MV-4-11 (cell line): ENCODE results near the gene CLASP1.
"Not testable (repeated sequence)": the region's sequence is repeated elsewhere in the genome, so short reads cannot be mapped to it uniquely, and the experiment has no call there.

Source experiments
- DNase-seq: peaks from one replicate; lab custom pipeline; 2025; lab: John Stamatoyannopoulos, UW

CLASP1 gene

DNA sequence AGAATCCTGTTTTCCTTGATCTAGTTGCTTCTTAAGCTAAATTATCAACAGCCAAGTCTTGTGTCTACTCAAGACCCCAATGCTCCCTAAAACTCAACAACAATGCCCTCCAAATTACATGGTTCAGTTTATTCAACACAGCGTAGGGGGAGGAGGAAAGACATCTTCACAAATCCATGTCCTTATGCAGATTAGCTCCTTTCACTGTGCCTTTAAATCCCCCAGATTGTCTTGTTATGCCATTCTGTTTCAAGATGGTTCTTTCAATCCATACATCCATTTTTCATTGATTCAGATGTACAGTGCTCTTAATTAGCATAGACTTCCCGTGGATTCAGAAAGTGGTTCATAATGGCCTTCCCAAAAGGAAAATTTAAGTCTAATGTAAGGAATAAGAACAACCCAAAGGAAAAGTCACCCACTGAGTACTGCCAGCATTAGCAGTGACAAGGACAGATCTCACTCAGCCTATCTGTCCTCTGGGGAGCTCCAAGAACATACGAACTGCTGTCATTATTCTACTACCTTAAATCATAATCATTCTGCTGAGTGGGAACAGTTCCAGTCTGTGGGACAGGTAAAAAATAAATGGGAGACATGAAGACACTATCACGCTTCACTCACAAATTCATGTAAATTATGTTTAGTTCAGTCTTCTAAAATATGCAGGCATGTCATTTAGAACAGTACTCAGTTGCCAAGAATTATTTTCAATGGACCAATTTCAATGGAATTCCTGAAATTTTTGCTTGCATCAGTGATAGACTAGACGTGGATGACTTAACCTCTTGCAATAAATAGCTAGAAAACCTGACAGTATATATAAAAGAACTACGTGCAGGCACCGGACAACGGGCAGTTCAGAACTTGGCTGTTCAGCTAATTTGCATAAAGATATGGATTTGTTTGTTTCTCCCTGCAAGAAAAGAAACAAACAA is 177.5 kb downstream of the CLASP1 start:
- DNase-seq = no peak

DNA sequence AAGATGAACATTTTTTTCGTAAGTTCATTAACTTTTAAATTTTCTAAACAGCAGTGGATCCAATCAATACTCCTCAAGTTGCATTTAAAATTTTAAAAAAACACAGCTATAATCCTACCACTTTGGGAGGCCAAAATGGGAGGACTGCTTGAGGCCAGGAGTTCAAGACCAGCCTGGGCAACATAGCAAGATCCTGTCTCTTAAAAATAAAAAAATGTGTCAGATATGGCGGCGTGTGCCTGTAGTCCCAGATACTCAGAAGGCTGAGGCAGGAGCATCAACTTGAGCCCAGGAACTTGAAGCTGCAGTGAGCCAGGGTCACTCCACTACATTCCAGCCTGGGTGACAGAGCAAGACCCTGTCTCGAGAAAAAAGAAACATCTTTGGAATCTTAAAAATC is 178.3 kb downstream of the CLASP1 start:
- no peak for DNase-seq

GRCh38 chr2:121469356-121469755 is 179.9 kb downstream of the CLASP1 start:
- no peak for DNase-seq

- DNase-seq = no peak
These were observed 180.3 kb downstream of the CLASP1 start for GRCh38 chr2:121468936-121469335.

DNA sequence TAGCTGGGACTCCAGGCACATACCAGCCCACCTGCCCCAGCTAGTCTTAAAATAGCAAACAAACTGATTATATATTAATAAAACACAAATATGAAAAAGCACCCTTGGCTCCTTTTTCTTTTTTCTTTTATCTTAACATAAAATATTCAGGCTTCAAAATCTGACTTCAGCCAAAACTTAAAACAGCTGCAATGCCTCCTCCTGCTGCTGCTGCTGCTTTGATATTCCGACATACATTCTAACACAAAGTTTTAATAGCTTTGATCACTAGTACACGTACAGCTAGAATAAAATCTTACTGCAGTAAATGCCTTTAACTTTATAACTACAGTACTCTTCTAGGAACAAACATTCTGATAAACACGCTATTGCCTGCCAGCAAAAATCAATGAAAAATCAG is 190.0 kb downstream of the CLASP1 start:
- DNase-seq = no peak

DNA sequence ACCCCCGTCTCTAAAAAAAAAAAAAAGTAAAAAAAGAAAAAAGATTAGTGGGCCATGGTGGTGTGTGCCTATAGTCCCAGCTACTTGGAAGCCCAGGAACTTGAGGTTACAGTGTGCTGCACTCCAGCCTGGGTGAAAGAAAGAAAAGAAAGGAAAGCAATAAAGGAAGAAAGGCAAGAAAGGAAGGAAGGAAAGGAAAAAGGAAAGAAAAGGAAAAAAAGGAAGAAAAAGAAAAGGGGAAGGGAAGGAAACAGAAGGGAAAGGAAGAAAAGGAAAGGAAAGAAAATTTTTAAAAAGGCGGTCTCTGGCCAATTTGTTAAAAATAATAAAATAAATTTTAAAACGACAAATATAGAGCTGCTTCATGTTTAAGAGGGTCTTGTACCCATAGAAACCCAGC is 192.9 kb downstream of the CLASP1 start:
- no peak for DNase-seq

DNA sequence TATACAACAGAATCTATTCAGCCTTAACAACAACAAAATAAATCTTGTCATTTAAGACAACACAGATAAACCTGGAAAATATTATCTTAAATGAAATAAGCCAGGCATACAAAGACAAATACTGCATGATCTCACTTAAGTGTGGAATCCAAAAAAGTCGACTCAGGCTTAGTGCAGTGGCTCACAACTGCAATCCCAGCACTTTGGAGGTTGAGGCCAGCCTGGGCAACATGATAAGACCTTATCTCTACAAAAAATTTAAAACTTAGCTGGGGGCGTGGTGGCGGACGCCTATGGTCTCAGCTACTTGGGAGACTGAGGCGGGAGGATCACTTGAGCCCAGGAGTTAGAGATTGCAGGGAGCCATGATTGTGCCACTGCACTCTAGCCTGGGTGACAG is 193.8 kb downstream of the CLASP1 start:
- DNase-seq = no peak

DNA sequence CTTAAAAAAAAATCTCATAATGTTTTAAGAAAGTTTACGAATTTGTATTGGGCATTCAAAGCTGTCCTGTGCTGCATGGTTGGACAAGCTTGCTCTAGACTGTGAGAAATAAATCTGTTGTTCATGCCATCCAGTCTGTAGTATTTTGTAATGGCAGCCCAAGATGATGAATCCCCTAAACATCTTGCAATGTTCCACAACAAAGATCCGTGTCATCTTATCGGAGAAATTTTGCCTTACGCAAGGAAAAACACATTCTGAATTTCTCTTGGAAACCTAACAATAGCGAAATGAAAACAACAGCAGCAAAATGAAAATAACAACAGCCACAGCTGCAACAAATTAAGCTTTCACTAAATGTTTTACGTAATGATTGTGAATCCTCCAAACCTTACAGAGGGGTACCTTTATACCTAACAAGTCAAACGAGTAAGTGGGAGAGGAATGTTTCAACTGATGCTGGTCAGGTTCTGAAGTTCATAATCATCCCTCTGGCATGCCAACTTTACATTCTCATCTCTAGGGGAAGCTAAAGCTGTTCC is 194.6 kb downstream of the CLASP1 start:
- DNase-seq = no peak

- no peak for DNase-seq
These were observed 197.9 kb downstream of the CLASP1 start for GRCh38 chr2:121451398-121451797.

GRCh38 chr2:121450301-121450700 is 199.0 kb downstream of the CLASP1 start:
- DNase-seq = no peak

DNA sequence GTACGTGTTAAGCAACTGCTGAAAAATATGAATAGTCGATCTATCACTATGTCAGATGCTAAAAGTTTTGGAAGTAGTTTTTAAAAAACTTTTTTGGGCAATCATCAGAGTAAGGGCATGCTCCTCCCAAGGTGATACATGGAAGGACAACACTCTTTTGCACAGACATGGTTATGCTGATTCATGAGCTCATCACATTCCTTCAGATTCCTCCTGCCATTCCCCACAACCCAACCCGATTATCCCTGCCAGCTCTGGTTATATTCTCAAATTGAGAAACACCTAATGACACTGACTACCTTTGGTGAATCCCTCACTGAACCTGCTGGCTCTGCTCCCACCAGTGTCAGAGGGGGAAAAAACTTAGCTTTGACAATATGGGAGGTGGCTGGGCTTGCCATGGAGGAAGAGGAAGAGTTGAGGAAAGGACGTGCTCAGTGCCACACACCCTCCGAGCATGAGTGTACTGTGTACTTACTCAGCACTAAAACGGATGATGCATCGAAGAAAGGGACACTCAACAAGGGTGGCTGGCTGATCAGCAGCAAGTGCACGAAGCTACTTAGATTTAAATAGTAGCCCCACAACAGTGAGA is 202.5 kb downstream of the CLASP1 start:
- no peak for DNase-seq

- no peak for DNase-seq
These were observed 206.4 kb downstream of the CLASP1 start for GRCh38 chr2:121442889-121443288.

DNA sequence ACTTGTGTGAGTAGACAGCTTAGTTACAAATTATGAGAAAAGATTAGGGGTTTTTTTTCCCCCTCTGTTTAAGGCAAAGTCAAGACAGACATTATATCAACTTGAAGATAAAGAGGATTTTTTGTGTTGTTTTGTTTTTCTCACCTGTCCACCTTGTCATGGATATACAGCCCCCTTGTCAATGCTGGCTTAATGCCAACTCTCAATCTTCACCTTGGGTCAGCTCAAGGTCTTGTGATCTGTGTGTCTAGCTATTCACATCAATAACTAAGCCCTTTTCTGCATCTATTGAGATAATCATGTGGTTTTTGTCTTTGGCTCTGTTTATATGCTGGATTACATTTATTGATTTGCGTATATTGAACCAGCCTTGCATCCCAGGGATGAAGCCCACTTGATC is 211.0 kb downstream of the CLASP1 start:
- DNase-seq = not testable (repeated sequence)

DNA sequence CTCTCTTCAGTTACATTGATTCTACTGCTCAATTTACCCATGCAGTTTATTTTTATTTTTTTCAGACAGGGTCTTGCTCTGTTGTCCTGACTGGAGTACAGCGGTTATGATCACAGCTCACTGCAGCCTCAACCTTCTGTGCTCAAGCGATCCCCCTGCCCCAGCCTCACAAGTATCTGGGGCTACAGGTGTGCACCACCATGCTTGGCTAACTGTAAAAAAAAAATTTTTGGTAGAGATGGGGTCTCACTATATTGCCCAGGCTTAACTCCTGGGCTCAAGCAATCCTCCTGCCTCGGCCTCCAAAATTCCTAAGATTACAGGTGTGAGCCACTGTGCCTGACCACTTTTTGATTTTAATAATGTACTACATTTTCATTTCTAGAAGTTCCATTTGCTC is 212.3 kb downstream of the CLASP1 start:
- DNase-seq = no peak

DNA sequence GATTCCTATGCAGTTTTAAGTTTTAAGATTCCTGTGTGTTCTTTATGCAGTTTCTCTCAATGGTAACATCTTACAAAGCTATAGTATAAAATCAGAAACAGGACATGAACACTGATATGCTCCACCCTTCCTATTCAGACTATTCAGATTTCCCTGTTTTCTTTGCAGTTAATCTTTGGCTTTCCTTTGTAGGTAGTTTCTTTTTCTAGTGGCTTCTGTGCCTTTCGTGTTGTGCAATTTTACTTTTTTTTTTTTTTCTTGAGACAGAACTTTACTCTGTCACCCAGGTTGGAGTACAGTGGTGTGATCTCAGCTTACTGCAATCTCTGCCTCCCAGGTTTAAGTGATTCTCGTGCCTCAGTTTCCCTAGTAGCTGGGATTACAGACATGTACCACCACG is 213.5 kb downstream of the CLASP1 start:
- no peak for DNase-seq

DNA sequence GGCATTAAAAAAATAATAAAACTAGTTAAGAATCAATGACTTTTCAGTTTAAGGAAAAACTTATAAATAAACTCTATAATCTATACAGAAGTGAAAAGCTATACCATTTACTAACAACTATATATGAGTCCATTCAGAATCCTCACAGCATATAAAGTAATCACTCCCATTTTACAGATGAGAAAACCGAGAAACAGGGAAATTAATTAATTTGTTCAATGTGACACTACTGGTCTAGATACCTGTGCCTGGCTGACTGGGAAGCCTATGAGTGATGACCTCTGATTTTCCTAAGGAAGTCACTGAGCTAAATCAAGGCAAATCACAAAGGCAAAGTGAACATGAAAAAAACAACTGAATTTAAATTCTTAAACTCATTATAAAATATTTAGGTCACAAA is 218.0 kb downstream of the CLASP1 start:
- no peak for DNase-seq

DNA sequence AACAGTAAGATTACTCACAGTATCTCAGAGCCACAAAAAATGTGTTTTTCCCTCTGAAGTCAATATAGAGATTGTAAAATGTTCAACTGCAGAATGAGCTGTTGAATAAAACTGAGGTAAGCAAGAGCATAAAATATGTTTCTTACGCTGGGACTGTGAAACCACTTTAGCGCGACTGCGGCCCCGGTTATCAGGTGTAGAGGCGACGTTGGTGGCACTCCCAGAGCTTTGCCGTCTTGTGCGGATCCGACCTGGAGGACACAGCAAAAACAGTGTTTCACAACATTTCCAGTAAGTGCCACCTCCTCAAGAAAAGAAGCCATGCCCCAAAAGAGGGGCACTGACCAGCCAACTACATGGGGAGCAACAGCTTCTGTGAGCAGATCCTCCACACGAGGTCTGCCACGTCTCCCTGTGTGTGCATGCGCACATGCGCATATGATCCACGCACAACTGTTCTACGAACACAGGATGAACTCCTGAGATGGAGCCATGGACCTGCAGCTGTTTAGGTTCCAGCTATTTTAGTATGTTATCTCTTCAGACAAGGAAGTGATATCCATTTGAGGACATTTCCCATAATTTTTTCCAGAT is 219.2 kb downstream of the CLASP1 start:
- no peak for DNase-seq

- DNase-seq = no peak
These were observed 220.0 kb downstream of the CLASP1 start for GRCh38 chr2:121429119-121429903.

DNA sequence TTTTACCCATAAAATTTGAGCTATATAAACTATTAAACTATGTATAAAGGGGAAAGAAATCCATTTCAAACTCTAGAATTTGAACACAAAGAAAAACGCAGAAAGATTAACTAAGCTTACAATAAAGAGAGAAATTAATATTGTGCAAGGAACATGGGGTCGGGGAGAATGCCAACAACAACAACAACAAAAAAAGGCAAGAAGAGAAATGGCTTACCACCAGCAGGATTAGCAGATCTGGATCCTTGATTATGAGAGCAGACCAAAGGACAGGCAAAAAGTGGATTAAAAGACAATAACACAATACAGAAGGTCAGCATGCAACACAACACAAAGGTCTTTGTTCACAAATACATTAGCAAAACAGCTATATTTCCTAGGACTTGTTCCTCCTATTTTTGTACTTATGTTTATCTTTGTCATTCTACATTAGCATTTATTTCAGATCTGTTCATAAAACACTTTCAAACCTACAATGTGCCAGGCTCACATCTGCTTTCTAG is 222.0 kb downstream of the CLASP1 start:
- DNase-seq = no peak

- DNase-seq = no peak
These were observed 228.8 kb downstream of the CLASP1 start for GRCh38 chr2:121420486-121420885.

GRCh38 chr2:121419081-121419699 is 230.1 kb downstream of the CLASP1 start:
- no peak for DNase-seq
